Measurements from ENCODE around the gene PSMG3.

GRCh38 chr7:1546274-1546908, 23.4 kb downstream of the PSMG3 start:
- TF ChIP-seq CTCF (IDR thresholded peaks at IDR 0.05; ENCODE audit: control extremely low read depth in 1 of 3, insufficient read depth in 1 of 3, low read depth in 1 of 3, low read length in 3 of 3) (no peak), CBX5 (IDR thresholded peaks at IDR 0.05; ENCODE audit: low read depth, low read length) (no peak), SRF (IDR thresholded peaks at IDR 0.05; ENCODE audit: low read depth, low read length) (no peak), POLR2A (IDR thresholded peaks at IDR 0.05; ENCODE audit: control extremely low read depth in 1 of 2, low read depth in 2 of 2, low read length in 2 of 2) (no peak)
